GM19467 (cell line): ENCODE results near the gene IL34.

Experiments
- ATAC-seq: cut with Tn5 transposase; IDR thresholded peaks from one replicate; pipeline ENCODE4 v1.9.1; 2021; ENCODE audit warnings: mild to moderate bottlenecking, moderate library complexity; ENCODE audit not compliant: unreplicated experiment

IL34 gene

GRCh38 chr16:70700101-70701020 lies 54.0 kb downstream of the IL34 start:
- no peak for ATAC-seq

- ATAC-seq, result no peak
Observed at GRCh38 chr16:70701036-70701435, 54.7 kb downstream of the IL34 start.

- ATAC-seq, result no peak
Observed at GRCh38 chr16:70701596-70701995, 55.2 kb downstream of the IL34 start.

- ATAC-seq, result no peak
Observed at GRCh38 chr16:70701998-70702397, 55.6 kb downstream of the IL34 start.

- no peak for ATAC-seq
Observed at GRCh38 chr16:70702624-70703023, 56.3 kb downstream of the IL34 start.

- no peak for ATAC-seq
Observed at GRCh38 chr16:70703041-70703834, 56.9 kb downstream of the IL34 start.

GRCh38 chr16:70703835-70704381 lies 57.5 kb downstream of the IL34 start:
- ATAC-seq, result no peak

- no peak for ATAC-seq
Observed at GRCh38 chr16:70704586-70704985, 58.2 kb downstream of the IL34 start.

- ATAC-seq, result no peak
Observed at GRCh38 chr16:70705056-70705455, 58.7 kb downstream of the IL34 start.

- no peak for ATAC-seq
Observed at GRCh38 chr16:70706948-70707465, 60.6 kb downstream of the IL34 start.

GRCh38 chr16:70708366-70709246 lies 62.2 kb downstream of the IL34 start:
- no peak for ATAC-seq

- ATAC-seq, result no peak
Observed at GRCh38 chr16:70709457-70709856, 63.1 kb downstream of the IL34 start.

GRCh38 chr16:70709942-70710341 lies 63.6 kb downstream of the IL34 start:
- no peak for ATAC-seq
